Panc1 (cell line): ENCODE data around the gene WNK1. TPM values are rescaled to one million over a fixed set of nuclear protein-coding genes. Genes with fewer than 3 reads are reported as not detected.

ENCODE experiments used
- ATAC-seq: fragments of 200-7000 bp; cut with Tn5 transposase; 2 replicates; pipeline ENCODE4 v1.9.1; 2020; ENCODE audit warnings: mild to moderate bottlenecking, moderate library complexity
- BruUV-seq: library from RNA; stranded (reverse); fragments of 400-500 nt; replicated peaks from 2 replicates; lab custom pipeline; 2021; lab: Mats Ljungman, UMichigan
- CTCF ChIA-PET: fragments of 300-600 bp; sonication (Branson Sonifier 250); formaldehyde crosslinking; loops from one replicate; lab custom pipeline; 2022; ENCODE audit warnings: antibody characterized with exemption; lab: Charles Lee
- POLR2A ChIA-PET: fragments of 300-600 bp; sonication (Branson Sonifier 250); formaldehyde crosslinking; loops from one replicate; lab custom pipeline; 2022; ENCODE audit warnings: antibody characterized with exemption; lab: Charles Lee
- DNase-seq: peaks from one replicate; pipeline ENCODE4 v3.0.0-alpha.2; 2010; ENCODE audit warnings: low read depth, low spot score
- H3K27ac ChIP-seq: 2 replicates; pipeline ENCODE4 v1.5.1; 2011; ENCODE audit warnings: mild to moderate bottlenecking, low read length, inconsistent platforms
- H3K27me3 ChIP-seq: fragments of 200-500 bp; sonication (Bioruptor generic); 2 replicates; pipeline ENCODE4 v1.6.0; 2014; ENCODE audit warnings: low read length, inconsistent platforms; ENCODE audit not compliant: control insufficient read depth, insufficient read depth
- H3K36me3 ChIP-seq: fragments of 200-500 bp; sonication (Bioruptor generic); 2 replicates; pipeline ENCODE4 v1.5.1; 2014; ENCODE audit warnings: inconsistent platforms, mild to moderate bottlenecking, low read length, moderate library complexity; ENCODE audit not compliant: control insufficient read depth, insufficient read depth
- H3K4me1 ChIP-seq: 2 replicates; pipeline ENCODE4 v1.5.1; 2011; ENCODE audit warnings: inconsistent platforms, mild to moderate bottlenecking, low read length, moderate library complexity; ENCODE audit not compliant: control insufficient read depth, insufficient read depth
- H3K4me3 ChIP-seq, 2 experiments: 2 replicates each; pipeline ENCODE4 v1.5.1; 2011 to 2012; ENCODE audit warnings: low read depth in 2 of 2, low read length in 2 of 2, mild to moderate bottlenecking in 2 of 2, inconsistent platforms in 1 of 2, moderate library complexity in 1 of 2
- H3K9me3 ChIP-seq: fragments of 200-500 bp; sonication (Bioruptor generic); 2 replicates; pipeline ENCODE4 v1.5.1; 2014; ENCODE audit warnings: low read depth, mild to moderate bottlenecking, inconsistent platforms, low read length, moderate library complexity; ENCODE audit not compliant: control insufficient read depth, insufficient read depth
- POLR2AphosphoS5 ChIP-seq: IDR thresholded peaks from 2 replicates; pipeline ENCODE4 v1.6.1; 2012; ENCODE audit warnings: mild to moderate bottlenecking, low read depth, low read length, moderate library complexity
- SIN3A ChIP-seq: IDR thresholded peaks from 2 replicates; pipeline ENCODE4 v1.6.1; 2012; ENCODE audit warnings: low read depth, mild to moderate bottlenecking, low read length, moderate library complexity, borderline replicate concordance; ENCODE audit not compliant: insufficient read depth
- TCF7L2 ChIP-seq: IDR thresholded peaks from 2 replicates; pipeline ENCODE4 v1.6.1; 2011; ENCODE audit warnings: mild to moderate bottlenecking, low read depth, low read length, inconsistent platforms
- in situ Hi-C: cut with HindIII; loops from 2 replicates; pipeline ENCODE4 v1.10.0; 2016; ENCODE audit warnings: low sequenced_read_pairs, low pct_unique_long_range_greater_than_20kb
- intact Hi-C: fragments of 100-400 bp; cut with micrococcal nuclease; formaldehyde crosslinking; loops from one replicate; pipeline ENCODE4 v1.10.0; 2022; ENCODE audit not compliant: unreplicated experiment
- total RNA-seq: library from RNA; stranded (reverse); gene quantifications from one replicate; pipeline ENCODE4 v1.2.1, GENCODE V29; 2021; ENCODE audit not compliant: unreplicated experiment
- TF ChIP-seq, protein P1 (sequence below), 2 experiments: IDR thresholded peaks; 2 replicates each; pipeline ENCODE4 v1.6.1; 2011 to 2012; ENCODE audit warnings: low read depth in 2 of 2, control low read depth in 1 of 2, low read length in 1 of 2, mild to moderate bottlenecking in 1 of 2, moderate library complexity in 1 of 2; ENCODE audit not compliant: insufficient read depth in 1 of 2
- TF ChIP-seq, protein P2 (sequence below): fragments of 450-650 bp; IDR thresholded peaks from 2 replicates; pipeline ENCODE4 v1.5.1; 2017; ENCODE audit warnings: mild to moderate bottlenecking

Gene WNK1
- total RNA-seq, 1 experiment from 2014 or later, result 181 TPM

GRCh38 chr12:765840-766239 lies 13.5 kb downstream of the WNK1 start:
- Histone ChIP-seq H3K27me3 (no peaks in the 10 kb centered on the region), H3K36me3 (no peaks in the 10 kb centered on the region), H3K4me1 (no peaks in the 10 kb centered on the region; the same call in 1 of the 2 replicates), H3K9me3 (no peaks in the 10 kb centered on the region), H3K27ac (no peak overlapping the region), H3K4me3 (no peak overlapping the region)
- intact Hi-C loops, result no loop called here
- no TSS peak for BruUV-seq
- CTCF ChIA-PET, result no interaction called here
- no peak for ATAC-seq
- TF ChIP-seq TCF7L2 (no peak), SIN3A (no peak), POLR2AphosphoS5 (no peak)
- TF ChIP-seq, protein P1, sequence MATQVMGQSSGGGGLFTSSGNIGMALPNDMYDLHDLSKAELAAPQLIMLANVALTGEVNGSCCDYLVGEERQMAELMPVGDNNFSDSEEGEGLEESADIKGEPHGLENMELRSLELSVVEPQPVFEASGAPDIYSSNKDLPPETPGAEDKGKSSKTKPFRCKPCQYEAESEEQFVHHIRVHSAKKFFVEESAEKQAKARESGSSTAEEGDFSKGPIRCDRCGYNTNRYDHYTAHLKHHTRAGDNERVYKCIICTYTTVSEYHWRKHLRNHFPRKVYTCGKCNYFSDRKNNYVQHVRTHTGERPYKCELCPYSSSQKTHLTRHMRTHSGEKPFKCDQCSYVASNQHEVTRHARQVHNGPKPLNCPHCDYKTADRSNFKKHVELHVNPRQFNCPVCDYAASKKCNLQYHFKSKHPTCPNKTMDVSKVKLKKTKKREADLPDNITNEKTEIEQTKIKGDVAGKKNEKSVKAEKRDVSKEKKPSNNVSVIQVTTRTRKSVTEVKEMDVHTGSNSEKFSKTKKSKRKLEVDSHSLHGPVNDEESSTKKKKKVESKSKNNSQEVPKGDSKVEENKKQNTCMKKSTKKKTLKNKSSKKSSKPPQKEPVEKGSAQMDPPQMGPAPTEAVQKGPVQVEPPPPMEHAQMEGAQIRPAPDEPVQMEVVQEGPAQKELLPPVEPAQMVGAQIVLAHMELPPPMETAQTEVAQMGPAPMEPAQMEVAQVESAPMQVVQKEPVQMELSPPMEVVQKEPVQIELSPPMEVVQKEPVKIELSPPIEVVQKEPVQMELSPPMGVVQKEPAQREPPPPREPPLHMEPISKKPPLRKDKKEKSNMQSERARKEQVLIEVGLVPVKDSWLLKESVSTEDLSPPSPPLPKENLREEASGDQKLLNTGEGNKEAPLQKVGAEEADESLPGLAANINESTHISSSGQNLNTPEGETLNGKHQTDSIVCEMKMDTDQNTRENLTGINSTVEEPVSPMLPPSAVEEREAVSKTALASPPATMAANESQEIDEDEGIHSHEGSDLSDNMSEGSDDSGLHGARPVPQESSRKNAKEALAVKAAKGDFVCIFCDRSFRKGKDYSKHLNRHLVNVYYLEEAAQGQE (IDR thresholded peaks at IDR 0.05; ENCODE audit: insufficient read depth in 1 of 2, low read depth in 2 of 2, low read length in 1 of 2), result no peak
- TF ChIP-seq, protein P2, sequence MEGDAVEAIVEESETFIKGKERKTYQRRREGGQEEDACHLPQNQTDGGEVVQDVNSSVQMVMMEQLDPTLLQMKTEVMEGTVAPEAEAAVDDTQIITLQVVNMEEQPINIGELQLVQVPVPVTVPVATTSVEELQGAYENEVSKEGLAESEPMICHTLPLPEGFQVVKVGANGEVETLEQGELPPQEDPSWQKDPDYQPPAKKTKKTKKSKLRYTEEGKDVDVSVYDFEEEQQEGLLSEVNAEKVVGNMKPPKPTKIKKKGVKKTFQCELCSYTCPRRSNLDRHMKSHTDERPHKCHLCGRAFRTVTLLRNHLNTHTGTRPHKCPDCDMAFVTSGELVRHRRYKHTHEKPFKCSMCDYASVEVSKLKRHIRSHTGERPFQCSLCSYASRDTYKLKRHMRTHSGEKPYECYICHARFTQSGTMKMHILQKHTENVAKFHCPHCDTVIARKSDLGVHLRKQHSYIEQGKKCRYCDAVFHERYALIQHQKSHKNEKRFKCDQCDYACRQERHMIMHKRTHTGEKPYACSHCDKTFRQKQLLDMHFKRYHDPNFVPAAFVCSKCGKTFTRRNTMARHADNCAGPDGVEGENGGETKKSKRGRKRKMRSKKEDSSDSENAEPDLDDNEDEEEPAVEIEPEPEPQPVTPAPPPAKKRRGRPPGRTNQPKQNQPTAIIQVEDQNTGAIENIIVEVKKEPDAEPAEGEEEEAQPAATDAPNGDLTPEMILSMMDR, result no peak
- POLR2A ChIA-PET, result no interaction called here
- in situ Hi-C loops, result no loop called here
- DNase-seq, result no peak

DNA sequence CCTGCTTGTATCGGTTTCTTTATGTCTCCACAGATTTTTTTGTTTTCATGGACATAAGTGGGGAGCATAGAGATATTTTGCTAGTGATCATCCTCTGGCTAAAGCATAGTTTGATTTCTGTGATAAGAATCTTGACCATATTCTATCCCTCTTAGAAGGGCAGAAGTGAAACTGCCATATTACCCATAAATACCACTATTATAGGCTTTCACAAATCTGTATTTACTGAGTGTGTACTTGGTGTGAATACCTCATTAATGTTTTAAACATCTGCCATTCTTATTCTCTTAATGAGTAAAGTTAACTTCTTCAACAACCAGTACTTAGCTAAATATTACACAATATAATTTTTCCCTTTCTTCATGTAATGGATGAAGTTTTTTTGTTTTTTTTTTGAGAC lies 16.1 kb downstream of the WNK1 start:
- ChIA-PET CTCF (no interaction called here), POLR2A (no interaction called here)
- intact Hi-C loops, result no loop called here
- no peaks in the 10 kb centered on the region for H3K36me3 ChIP-seq
- no TSS peak for BruUV-seq
- no peaks in the 10 kb centered on the region for H3K9me3 ChIP-seq
- no peak overlapping the region for H3K4me3 ChIP-seq
- TF ChIP-seq, protein P1 (IDR thresholded peaks at IDR 0.05; ENCODE audit: insufficient read depth in 1 of 2, low read depth in 2 of 2, low read length in 1 of 2), result no peak
- no peak for TF ChIP-seq TCF7L2
- TF ChIP-seq, protein P2, result no peak
- TF ChIP-seq SIN3A, result no peak
- TF ChIP-seq POLR2AphosphoS5, result no peak
- in situ Hi-C loops, result no loop called here
- no peak for DNase-seq
- H3K27ac ChIP-seq, result no peak overlapping the region
- peaks cover 9% of the 10 kb centered on the region; the same call in 1 of the 2 replicates for H3K4me1 ChIP-seq
- no peaks in the 10 kb centered on the region for H3K27me3 ChIP-seq
- ATAC-seq, result no peak
